GM12878 (cell line): ENCODE data around the gene KCNA4. TPM values are rescaled to one million over a fixed set of nuclear protein-coding genes. Genes with fewer than 3 reads are reported as not detected.

Source experiments
- ATAC-seq: fragments of 200-7000 bp; cut with Tn5 transposase; 3 replicates; pipeline ENCODE4 v1.9.1; 2020; ENCODE audit warnings: mild to moderate bottlenecking, moderate library complexity
- BruUV-seq: library from RNA; stranded (reverse); fragments of 400-500 nt; replicated peaks from 2 replicates; lab custom pipeline; 2021; lab: Mats Ljungman, UMichigan
- CTCF ChIA-PET: fragments of 300-600 bp; sonication (Branson Sonifier 250); formaldehyde crosslinking; extraction: SDS; loops from one replicate; lab custom pipeline; 2021; ENCODE audit warnings: inconsistent platforms; lab: Yijun Ruan, JAX
- POLR2A ChIA-PET: fragments of 350-600 bp; formaldehyde crosslinking; extraction: SDS; loops from one replicate; lab custom pipeline; 2021; ENCODE audit warnings: inconsistent platforms; lab: Charles Lee
- RAD21 ChIA-PET: fragments of 300-600 bp; sonication (Branson Sonifier 250); formaldehyde crosslinking; loops from one replicate; lab custom pipeline; 2023; ENCODE audit warnings: antibody characterized with exemption; ENCODE audit not compliant: unreplicated experiment; lab: Charles Lee
- SMC1A ChIA-PET: fragments of 300-600 bp; sonication (Branson Sonifier 250); formaldehyde crosslinking; loops from one replicate; lab custom pipeline; 2023; ENCODE audit not compliant: unreplicated experiment, uncharacterized antibody; lab: Charles Lee
- DNase-seq: peaks from one replicate; pipeline ENCODE4 v3.0.0-alpha.2; 2011; ENCODE audit warnings: low read depth, low spot score
- FAIRE-seq: peaks from 3 replicates; lab custom pipeline; 2011; peaks lifted over from hg19 to GRCh38; lab: Jason Lieb, UNC
- H2AFZ ChIP-seq: 2 replicates; pipeline ENCODE4 v1.6.0; 2011; ENCODE audit warnings: low read depth, low read length, control low read depth; ENCODE audit not compliant: control insufficient read depth
- H3K27ac ChIP-seq: 2 replicates; pipeline ENCODE4 v1.5.1; 2011; ENCODE audit warnings: control low read depth; ENCODE audit not compliant: control insufficient read depth, insufficient read depth
- H3K27me3 ChIP-seq, 2 experiments: replicated peaks in 1 of 2; 2 replicates each; pipeline versions ENCODE4 v1.6.0 to v1.6.1; 2011; ENCODE audit warnings: low read length in 1 of 2; ENCODE audit not compliant: control insufficient read depth in 2 of 2, insufficient read depth in 2 of 2
- H3K36me3 ChIP-seq, 2 experiments: 2 replicates each; pipeline ENCODE4 v1.5.1; 2011; ENCODE audit warnings: low read length in 1 of 2; ENCODE audit not compliant: control insufficient read depth in 2 of 2, insufficient read depth in 2 of 2
- H3K4me1 ChIP-seq: 2 replicates; pipeline ENCODE4 v1.6.1; 2011; ENCODE audit warnings: mild to moderate bottlenecking, low read length, moderate library complexity, mixed read lengths; ENCODE audit not compliant: control insufficient read depth, insufficient read depth
- H3K4me2 ChIP-seq: 2 replicates; pipeline ENCODE4 v1.6.0; 2011; ENCODE audit warnings: control low read depth; ENCODE audit not compliant: control insufficient read depth, insufficient read depth
- H3K4me3 ChIP-seq: fragments of 200-600 bp; sonication (generic); 2 replicates; pipeline ENCODE4 v1.5.1; 2016
- H3K79me2 ChIP-seq: 2 replicates; pipeline ENCODE4 v1.6.0; 2011; ENCODE audit warnings: low read length; ENCODE audit not compliant: control insufficient read depth, insufficient read depth
- H3K9ac ChIP-seq: 2 replicates; pipeline ENCODE4 v1.8.0; 2011; ENCODE audit warnings: low read length, control low read depth, mixed read lengths; ENCODE audit not compliant: control insufficient read depth, insufficient read depth
- H3K9me3 ChIP-seq: replicated peaks from 3 replicates; pipeline ENCODE4 v1.5.1; 2011; ENCODE audit warnings: mild to moderate bottlenecking, low read length; ENCODE audit not compliant: control insufficient read depth, insufficient read depth
- H4K20me1 ChIP-seq: 2 replicates; pipeline ENCODE4 v1.6.0; 2011; ENCODE audit not compliant: control insufficient read depth, insufficient read depth
- ATF7 ChIP-seq: fragments of 450-650 bp; IDR thresholded peaks from 2 replicates; pipeline ENCODE4 v1.6.1; 2016; ENCODE audit warnings: low read depth, mild to moderate bottlenecking
- CTCF ChIP-seq, 3 experiments: IDR thresholded peaks in 2 of 3; conservative IDR thresholded peaks in 1 of 3; 2 replicates each; pipeline ENCODE4 v1.5.1; 2011; ENCODE audit warnings: low read depth in 3 of 3, low read length in 3 of 3, mild to moderate bottlenecking in 3 of 3, control low read depth in 2 of 3, moderate library complexity in 2 of 3, inconsistent platforms in 1 of 3, mixed read lengths in 1 of 3; ENCODE audit not compliant: control insufficient read depth in 2 of 3, insufficient read depth in 1 of 3; ENCODE audit errors: extremely low read depth in 1 of 3
- EGR1 ChIP-seq, 2 experiments: IDR thresholded peaks; 1 replicate in 1 of 2; 2 replicates in 1 of 2; pipeline ENCODE4 v1.6.1; 2011 to 2012; ENCODE audit warnings: low read depth in 2 of 2, low read length in 2 of 2, borderline replicate concordance in 1 of 2, mild to moderate bottlenecking in 1 of 2, moderate library complexity in 1 of 2
- ETV6 ChIP-seq, 2 experiments: fragments of 450-650 bp in 1 of 2; IDR thresholded peaks in 1 of 2; conservative IDR thresholded peaks in 1 of 2; 2 replicates each; pipeline ENCODE4 v1.6.1; 2014; ENCODE audit warnings: antibody characterized with exemption in 1 of 2, borderline replicate concordance in 1 of 2, low read depth in 1 of 2, mild to moderate bottlenecking in 1 of 2, moderate library complexity in 1 of 2
- GABPA ChIP-seq: IDR thresholded peaks from 2 replicates; pipeline ENCODE4 v1.6.1; 2014; ENCODE audit warnings: antibody characterized with exemption, low read depth, mild to moderate bottlenecking, inconsistent platforms
- JUNB ChIP-seq: IDR thresholded peaks from 2 replicates; pipeline ENCODE4 v1.6.1; 2016; ENCODE audit warnings: antibody characterized with exemption, mild to moderate bottlenecking
- MYC ChIP-seq: IDR thresholded peaks from 2 replicates; pipeline ENCODE4 v1.6.1; 2011; ENCODE audit warnings: mild to moderate bottlenecking, low read length, moderate library complexity, inconsistent platforms; ENCODE audit not compliant: insufficient read depth, insufficient replicate concordance, insufficient read length, severe bottlenecking
- NFYB ChIP-seq: IDR thresholded peaks from 2 replicates; pipeline ENCODE4 v1.6.1; 2011; ENCODE audit warnings: low read depth, mild to moderate bottlenecking, low read length, improper control_type of control experiment, moderate library complexity; ENCODE audit not compliant: insufficient read depth
- NRF1 ChIP-seq: conservative IDR thresholded peaks from 2 replicates; pipeline ENCODE4 v1.6.1; 2011; ENCODE audit warnings: mild to moderate bottlenecking, low read depth, low read length, improper control_type of control experiment
- RCOR1 ChIP-seq: conservative IDR thresholded peaks from 2 replicates; pipeline ENCODE4 v1.6.1; 2012; ENCODE audit warnings: low read depth, low read length, improper control_type of control experiment
- SIX5 ChIP-seq: IDR thresholded peaks from 2 replicates; pipeline ENCODE4 v1.6.1; 2011; ENCODE audit warnings: mild to moderate bottlenecking, low read depth, low read length, moderate library complexity; ENCODE audit not compliant: severe bottlenecking
- SREBF1 ChIP-seq: IDR thresholded peaks from 2 replicates; pipeline ENCODE4 v1.6.1; 2012; ENCODE audit warnings: mild to moderate bottlenecking, low read length
- TAF1 ChIP-seq: IDR thresholded peaks from 2 replicates; pipeline ENCODE4 v1.6.1; 2011; ENCODE audit warnings: mild to moderate bottlenecking, low read depth, low read length, borderline replicate concordance
- ZBED1 ChIP-seq: IDR thresholded peaks from 2 replicates; pipeline ENCODE4 v1.6.1; 2016; ENCODE audit warnings: borderline replicate concordance
- ZNF217 ChIP-seq: fragments of 450-650 bp; IDR thresholded peaks from 2 replicates; pipeline ENCODE4 v1.6.1; 2017; ENCODE audit warnings: antibody characterized with exemption, mild to moderate bottlenecking
- WGBS: methylation state at CpG from one replicate; pipeline ENCODE4 v1.1.6; 2016; ENCODE audit warnings: low lambda C conversion rate; ENCODE audit not compliant: insufficient replicate concordance, insufficient coverage; ENCODE audit errors: missing lambda C conversion rate; 5-methylcytosine and 5-hydroxymethylcytosine counted together
- in situ Hi-C: fragments of 300-500 bp; cut with MboI; formaldehyde crosslinking; loops from 9 replicates; pipeline ENCODE4 v1.14.3; 2018; ENCODE audit warnings: mixed read lengths
- intact Hi-C: fragments of 100-400 bp; cut with micrococcal nuclease; formaldehyde crosslinking; loops from one replicate; pipeline ENCODE4 v1.14.2; 2022; ENCODE audit not compliant: unreplicated experiment
- polyA plus RNA-seq, 11 experiments: library from polyadenylated mRNA; depleted of rRNA in 4 of 11; unstranded in 6 of 11; stranded (reverse) in 5 of 11; fragments of >200 nt; fragmentation: Nextera tagmentation in 4 of 11; fragmentation: Illumina TruSeq in 1 of 11; extraction: Ambion mirVana in 4 of 11; extraction: Trizol in 1 of 11; gene quantifications; 1 replicate in 1 of 11; 2 replicates in 10 of 11; pipeline versions ENCODE4 v1.2.1 to v1.2.3, GENCODE V29; 2011 to 2016; ENCODE audit warnings: inconsistent platforms in 2 of 11, missing spikeins in 2 of 11, low read depth in 1 of 11
- total RNA-seq, 4 experiments: library from RNA; depleted of rRNA in 3 of 4; stranded (reverse); fragments of >200 nt in 3 of 4; fragmentation: Illumina TruSeq in 1 of 4; extraction: Trizol in 1 of 4; gene quantifications; 2 replicates each; pipeline versions ENCODE4 v1.2.1 to v1.2.3, GENCODE V29; 2013 to 2021
- TF ChIP-seq, protein P1 (sequence below): fragments of 450-650 bp; IDR thresholded peaks from 2 replicates; pipeline ENCODE4 v1.6.1; 2017; ENCODE audit warnings: mild to moderate bottlenecking, moderate library complexity
- TF ChIP-seq, protein P2 (sequence below): fragments of 450-650 bp; IDR thresholded peaks from 2 replicates; pipeline ENCODE4 v1.6.1; 2016; ENCODE audit warnings: mild to moderate bottlenecking

KCNA4 gene
- total and polyA plus RNA-seq, 10 of the 15 experiments (the other 5 are each of a cell fraction or from before 2014, with no cell fraction given): not detected

GRCh38 chr11:30012346-30012745, 4.5 kb downstream of the KCNA4 start (continued):
- no peak for TF ChIP-seq CTCF (IDR thresholded peaks at IDR 0.05 in 2 of 3, conservative IDR thresholded peaks at IDR 0.05 in 1 of 3; ENCODE audit: control insufficient read depth in 2 of 3, extremely low read depth in 1 of 3, insufficient read depth in 1 of 3, low read depth in 3 of 3, low read length in 3 of 3)
- TF ChIP-seq, protein P1, sequence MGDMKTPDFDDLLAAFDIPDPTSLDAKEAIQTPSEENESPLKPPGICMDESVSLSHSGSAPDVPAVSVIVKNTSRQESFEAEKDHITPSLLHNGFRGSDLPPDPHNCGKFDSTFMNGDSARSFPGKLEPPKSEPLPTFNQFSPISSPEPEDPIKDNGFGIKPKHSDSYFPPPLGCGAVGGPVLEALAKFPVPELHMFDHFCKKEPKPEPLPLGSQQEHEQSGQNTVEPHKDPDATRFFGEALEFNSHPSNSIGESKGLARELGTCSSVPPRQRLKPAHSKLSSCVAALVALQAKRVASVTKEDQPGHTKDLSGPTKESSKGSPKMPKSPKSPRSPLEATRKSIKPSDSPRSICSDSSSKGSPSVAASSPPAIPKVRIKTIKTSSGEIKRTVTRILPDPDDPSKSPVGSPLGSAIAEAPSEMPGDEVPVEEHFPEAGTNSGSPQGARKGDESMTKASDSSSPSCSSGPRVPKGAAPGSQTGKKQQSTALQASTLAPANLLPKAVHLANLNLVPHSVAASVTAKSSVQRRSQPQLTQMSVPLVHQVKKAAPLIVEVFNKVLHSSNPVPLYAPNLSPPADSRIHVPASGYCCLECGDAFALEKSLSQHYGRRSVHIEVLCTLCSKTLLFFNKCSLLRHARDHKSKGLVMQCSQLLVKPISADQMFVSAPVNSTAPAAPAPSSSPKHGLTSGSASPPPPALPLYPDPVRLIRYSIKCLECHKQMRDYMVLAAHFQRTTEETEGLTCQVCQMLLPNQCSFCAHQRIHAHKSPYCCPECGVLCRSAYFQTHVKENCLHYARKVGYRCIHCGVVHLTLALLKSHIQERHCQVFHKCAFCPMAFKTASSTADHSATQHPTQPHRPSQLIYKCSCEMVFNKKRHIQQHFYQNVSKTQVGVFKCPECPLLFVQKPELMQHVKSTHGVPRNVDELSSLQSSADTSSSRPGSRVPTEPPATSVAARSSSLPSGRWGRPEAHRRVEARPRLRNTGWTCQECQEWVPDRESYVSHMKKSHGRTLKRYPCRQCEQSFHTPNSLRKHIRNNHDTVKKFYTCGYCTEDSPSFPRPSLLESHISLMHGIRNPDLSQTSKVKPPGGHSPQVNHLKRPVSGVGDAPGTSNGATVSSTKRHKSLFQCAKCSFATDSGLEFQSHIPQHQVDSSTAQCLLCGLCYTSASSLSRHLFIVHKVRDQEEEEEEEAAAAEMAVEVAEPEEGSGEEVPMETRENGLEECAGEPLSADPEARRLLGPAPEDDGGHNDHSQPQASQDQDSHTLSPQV: no peak
- TF ChIP-seq GABPA: no peak

GRCh38 chr11:30009060-30009459, 7.8 kb downstream of the KCNA4 start:
- FAIRE-seq: no peak
- BruUV-seq: no TSS peak
- TF ChIP-seq ETV6 (conservative IDR thresholded peaks at IDR 0.05 in 1 of 2, IDR thresholded peaks at IDR 0.05 in 1 of 2; ENCODE audit: borderline replicate concordance in 1 of 2, low read depth in 1 of 2) (no peak), NFYB (no peak), EGR1 (IDR thresholded peaks at IDR 0.05; ENCODE audit: borderline replicate concordance in 1 of 2, low read depth in 2 of 2, low read length in 2 of 2) (no peak), MYC (no peak), SIX5 (no peak), GABPA (no peak), SREBF1 (no peak), ZBED1 (no peak), JUNB (no peak), NRF1 (no peak), ZNF217 (no peak), ATF7 (no peak), TAF1 (no peak), RCOR1 (no peak)
- TF ChIP-seq, protein P2, sequence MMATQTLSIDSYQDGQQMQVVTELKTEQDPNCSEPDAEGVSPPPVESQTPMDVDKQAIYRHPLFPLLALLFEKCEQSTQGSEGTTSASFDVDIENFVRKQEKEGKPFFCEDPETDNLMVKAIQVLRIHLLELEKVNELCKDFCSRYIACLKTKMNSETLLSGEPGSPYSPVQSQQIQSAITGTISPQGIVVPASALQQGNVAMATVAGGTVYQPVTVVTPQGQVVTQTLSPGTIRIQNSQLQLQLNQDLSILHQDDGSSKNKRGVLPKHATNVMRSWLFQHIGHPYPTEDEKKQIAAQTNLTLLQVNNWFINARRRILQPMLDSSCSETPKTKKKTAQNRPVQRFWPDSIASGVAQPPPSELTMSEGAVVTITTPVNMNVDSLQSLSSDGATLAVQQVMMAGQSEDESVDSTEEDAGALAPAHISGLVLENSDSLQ: no peak

More at GRCh38 chr11:30009060-30009459, 7.8 kb downstream of the KCNA4 start:
- ChIA-PET RAD21 (no interaction called here), POLR2A (no interaction called here), SMC1A (no interaction called here), CTCF (no interaction called here)
- intact Hi-C loops (no loop called here), in situ Hi-C loops (no loop called here)
- ATAC-seq (no peak), DNase-seq (no peak)
- Histone ChIP-seq H4K20me1 (no peaks in the 10 kb centered on the region), H2AFZ (no peak overlapping the region), H3K79me2 (no peaks in the 10 kb centered on the region), H3K27ac (no peak overlapping the region), H3K9me3 (no peaks in the 10 kb centered on the region), H3K4me1 (no peaks in the 10 kb centered on the region), H3K4me3 (no peak overlapping the region), H3K36me3 (no peaks in the 10 kb centered on the region), H3K27me3 (no peaks in the 10 kb centered on the region; a peak in 1 of 4 replicates), H3K9ac (no peak overlapping the region), H3K4me2 (no peak overlapping the region)
- WGBS: 31% methylated on average over 3 of the region's 3 CpGs
